HG03066 (cell line): ENCODE measurements around the gene ZSWIM8.

ENCODE experiments used
- ATAC-seq: cut with Tn5 transposase; IDR thresholded peaks from one replicate; pipeline ENCODE4 v1.9.1; 2021; ENCODE audit warnings: low read depth; ENCODE audit not compliant: unreplicated experiment

Gene ZSWIM8

DNA sequence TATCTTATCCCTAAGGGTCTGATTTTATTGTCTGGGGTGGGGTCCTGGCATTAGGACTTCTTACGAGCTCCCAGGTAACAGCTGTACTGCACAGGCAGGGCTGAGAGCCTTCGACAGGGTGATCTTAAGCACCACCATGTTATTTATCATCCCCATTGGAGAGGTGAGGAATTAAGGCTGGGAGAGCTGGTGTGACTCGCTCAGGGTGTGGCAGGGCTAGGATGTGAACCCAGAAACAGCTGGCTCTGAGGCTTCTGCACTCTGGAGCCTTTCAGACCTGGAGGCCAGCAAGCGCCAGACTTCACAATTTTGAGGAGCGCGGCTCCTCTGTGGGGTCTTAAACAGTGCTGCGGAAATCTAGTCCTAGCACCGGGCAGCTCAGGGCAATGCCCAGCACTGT, 53.4 kb downstream of the ZSWIM8 start:
- ATAC-seq: no peak

DNA sequence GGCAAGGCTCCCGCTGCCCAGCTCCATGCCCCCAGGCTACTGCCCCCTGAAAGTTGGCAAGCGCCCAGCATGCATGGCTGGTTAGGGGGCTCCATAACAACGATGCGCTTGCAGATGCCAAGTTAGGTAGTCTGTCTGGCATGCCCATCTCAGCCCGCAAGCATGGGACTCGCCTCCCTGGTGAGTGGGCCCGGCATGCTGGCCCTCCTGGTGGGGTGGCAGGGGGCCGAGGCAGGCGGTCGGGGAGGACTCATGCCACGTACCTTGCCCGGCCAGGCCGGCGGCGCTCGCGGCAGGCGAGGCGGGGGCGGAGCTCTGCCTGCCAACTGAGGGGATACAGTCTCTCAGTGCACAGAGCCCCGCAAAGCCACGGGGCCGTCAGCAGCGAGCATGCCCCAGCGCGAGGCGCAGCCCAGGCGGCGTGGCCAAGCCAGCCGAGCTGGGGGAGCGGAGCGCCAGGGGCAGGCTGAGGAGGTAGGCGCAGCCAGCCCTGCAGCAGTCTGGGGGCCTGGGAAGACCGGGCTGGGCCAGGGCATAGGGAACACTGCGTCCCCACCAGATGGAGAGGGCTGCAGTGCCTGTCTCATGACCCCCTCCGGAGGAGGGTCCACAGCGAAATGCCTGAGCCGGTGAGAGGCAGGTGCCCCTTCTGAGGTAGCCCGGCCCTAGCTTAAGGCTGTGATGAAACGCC, 54.0 kb downstream of the ZSWIM8 start:
- no peak for ATAC-seq

GRCh38 chr10:73840056-73840402, 54.6 kb downstream of the ZSWIM8 start:
- ATAC-seq: no peak

- no peak for ATAC-seq
These were observed 55.1 kb downstream of the ZSWIM8 start for GRCh38 chr10:73840403-73841060.

- ATAC-seq: no peak
These were observed 55.6 kb downstream of the ZSWIM8 start for GRCh38 chr10:73841061-73841421.

- no peak for ATAC-seq
These were observed 56.3 kb downstream of the ZSWIM8 start for GRCh38 chr10:73841526-73842285.

DNA sequence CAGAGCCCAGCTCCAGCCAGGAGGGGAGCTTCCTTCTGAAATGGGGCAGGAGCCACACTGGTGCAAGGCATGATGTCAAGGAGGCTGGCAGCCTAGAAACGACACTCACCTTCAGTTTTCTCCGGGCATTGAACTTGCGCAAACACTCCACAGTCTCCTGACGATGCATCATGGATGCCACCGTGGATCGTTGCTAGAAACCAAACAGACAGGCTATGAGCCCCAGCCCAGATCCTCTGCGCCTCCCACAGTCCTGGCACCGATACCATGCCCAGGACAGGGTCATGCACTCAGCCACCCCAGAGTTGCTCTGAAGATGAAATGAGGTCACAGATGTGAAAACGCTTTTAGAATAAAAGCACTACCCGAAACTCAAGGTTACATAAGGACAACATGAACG, 56.9 kb downstream of the ZSWIM8 start:
- ATAC-seq: no peak

- no peak for ATAC-seq
These were observed 57.9 kb downstream of the ZSWIM8 start for GRCh38 chr10:73843261-73843660.

DNA sequence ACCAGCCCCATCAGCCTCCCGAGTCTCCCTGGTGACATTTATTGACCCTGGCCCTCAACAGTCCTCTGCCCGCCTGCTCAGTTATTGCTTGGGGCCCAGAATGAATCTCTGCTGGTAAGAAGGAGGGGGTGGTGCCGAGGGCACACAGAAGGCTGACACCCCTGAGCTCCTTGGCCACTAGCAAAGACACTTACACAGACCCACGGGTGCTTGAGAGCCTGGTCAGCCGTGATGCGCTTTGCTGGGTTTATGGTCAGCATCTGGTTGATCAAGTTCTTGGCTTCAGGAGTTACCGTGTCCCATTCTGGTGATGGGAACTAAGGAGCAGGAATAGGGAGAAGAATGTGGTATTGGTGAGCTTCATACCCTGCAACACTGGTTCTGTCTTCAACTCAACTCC, 61.6 kb downstream of the ZSWIM8 start:
- no peak for ATAC-seq

DNA sequence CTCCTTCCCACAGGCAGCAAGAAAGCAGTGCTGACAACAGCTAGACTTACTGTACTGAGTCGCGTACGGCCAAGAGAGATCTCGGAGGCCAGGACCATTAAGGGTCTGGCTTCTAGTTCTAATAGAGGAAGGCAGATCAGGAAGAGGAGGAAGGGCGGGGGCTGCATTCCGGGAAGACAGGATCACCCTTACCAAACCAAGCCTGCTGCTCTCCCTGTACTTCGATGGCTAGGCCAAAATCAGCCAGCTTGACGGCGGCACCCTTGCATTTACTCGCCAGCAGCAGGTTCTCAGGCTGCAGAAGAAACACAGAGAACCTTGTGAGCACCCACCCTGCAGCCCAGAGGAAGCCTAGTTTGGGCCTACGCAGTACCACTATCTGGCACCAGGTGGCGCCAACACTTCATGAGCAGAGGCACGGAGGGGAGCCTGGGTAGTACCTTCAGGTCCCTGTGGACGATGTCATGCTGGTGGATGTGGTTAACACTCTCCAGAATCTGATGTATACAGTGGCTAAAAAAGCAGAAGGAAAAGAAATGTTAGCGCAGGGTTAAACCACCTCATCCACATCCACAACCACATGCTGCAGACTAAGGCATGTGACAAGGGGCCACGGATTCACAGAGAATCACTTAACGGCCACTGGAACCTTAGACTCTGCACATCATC, 63.5 kb downstream of the ZSWIM8 start:
- ATAC-seq: peak; percentile 92

- no peak for ATAC-seq
These were observed 64.8 kb downstream of the ZSWIM8 start for GRCh38 chr10:73850211-73850610.

- no peak for ATAC-seq
These were observed 65.6 kb downstream of the ZSWIM8 start for GRCh38 chr10:73850863-73851461.
